GM13976 (cell line): Measurements from ENCODE around the gene FEM1A.
"Not testable (repeated sequence)": the region's sequence is repeated elsewhere in the genome, so short reads cannot be mapped to it uniquely, and the experiment has no call there.

ENCODE experiments used
- DNase-seq: peaks from one replicate; pipeline ENCODE4 v3.0.0; 2012; ENCODE audit warnings: low spot score
- CTCF ChIP-seq: IDR thresholded peaks from 2 replicates; pipeline ENCODE4 v1.5.1; 2012; ENCODE audit warnings: borderline replicate concordance, mild to moderate bottlenecking; ENCODE audit not compliant: insufficient read depth; ENCODE audit errors: extremely low read depth, missing control alignments, control extremely low read depth
- in situ Hi-C: fragments of 300-500 bp; cut with MboI; formaldehyde crosslinking; loops from one replicate; pipeline ENCODE4 v1.12.0; 2022; ENCODE audit warnings: low sequenced_read_pairs, mixed read lengths, inconsistent platforms; ENCODE audit not compliant: unreplicated experiment

The FEM1A gene

GRCh38 chr19:4816202-4816949 lies 24.8 kb downstream of the FEM1A start:
- DNase-seq, result no peak
- no peak for TF ChIP-seq CTCF
- in situ Hi-C loops, result no loop called here

DNA sequence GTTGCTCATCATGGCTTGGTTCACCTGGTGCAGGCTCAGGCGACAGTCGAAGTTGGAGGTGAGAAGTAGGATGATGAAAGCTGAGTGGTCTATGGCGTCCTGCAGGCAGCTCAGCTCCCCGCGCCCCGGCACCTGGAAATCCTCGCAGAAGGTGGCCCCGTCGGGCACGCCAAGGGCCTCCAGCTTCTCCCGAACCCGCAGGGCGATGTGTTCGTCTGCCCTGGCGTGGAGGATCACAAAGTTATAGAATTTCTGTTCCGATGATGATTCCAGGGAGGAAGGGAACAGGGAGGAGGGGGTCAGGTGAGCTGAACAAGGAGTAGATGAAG lies 25.4 kb downstream of the FEM1A start:
- in situ Hi-C loops, result no loop called here
- DNase-seq, result no peak
- TF ChIP-seq CTCF, result no peak

GRCh38 chr19:4817467-4818277 lies 26.1 kb downstream of the FEM1A start:
- in situ Hi-C loops, result no loop called here
- TF ChIP-seq CTCF, result no peak
- no peak for DNase-seq

DNA sequence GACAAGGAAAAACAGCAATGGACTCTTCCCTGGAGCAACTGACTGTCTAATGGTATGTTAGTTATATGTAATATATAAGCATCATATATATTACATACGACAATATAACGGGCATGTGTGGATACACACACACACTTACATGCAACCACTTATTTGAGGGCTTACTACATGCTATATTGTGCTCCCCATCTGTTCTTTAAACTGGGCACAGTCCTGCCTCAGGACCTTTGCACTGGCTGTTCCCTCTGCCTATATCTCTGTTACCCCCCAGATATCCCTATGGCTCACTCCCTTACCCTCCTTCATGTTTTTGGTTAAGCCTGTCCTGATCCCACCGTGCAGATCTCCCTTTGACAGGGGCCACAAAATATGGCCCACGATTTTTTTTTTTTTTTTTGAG lies 29.7 kb downstream of the FEM1A start:
- in situ Hi-C loops, result no loop called here
- TF ChIP-seq CTCF, result no peak
- DNase-seq, result no peak

DNA sequence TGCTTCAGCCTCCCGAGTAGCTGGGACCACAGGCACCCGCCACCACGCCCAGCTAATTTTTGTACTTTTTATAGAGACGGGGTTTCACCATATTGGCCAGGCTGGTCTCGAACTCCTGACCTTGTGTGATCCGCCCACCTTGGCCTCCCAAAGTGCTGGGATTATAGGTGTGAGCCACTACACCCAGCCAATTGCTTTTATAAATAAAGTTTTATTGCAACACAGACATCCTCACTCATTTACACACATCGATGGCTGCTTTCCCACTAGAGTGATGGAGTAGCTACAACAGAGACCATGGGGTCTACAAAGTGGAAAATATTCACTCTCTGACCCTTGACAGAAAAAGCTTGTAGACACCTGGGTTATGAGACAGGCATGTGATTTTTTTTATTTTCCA lies 30.8 kb downstream of the FEM1A start:
- DNase-seq, in situ Hi-C loops: not testable (repeated sequence)

- in situ Hi-C loops, result no loop called here
- TF ChIP-seq CTCF, result no peak
- no peak for DNase-seq
Observed at GRCh38 chr19:4823577-4823976, 32.0 kb downstream of the FEM1A start.
